ENCODE results near the gene TAS2R8. TPM values are rescaled to one million over a fixed set of nuclear protein-coding genes. Genes with fewer than 3 reads are reported as not detected.

Gene TAS2R8
- total and polyA plus RNA-seq, 8 donors: 0.09 TPM; not detected in 7

DNA sequence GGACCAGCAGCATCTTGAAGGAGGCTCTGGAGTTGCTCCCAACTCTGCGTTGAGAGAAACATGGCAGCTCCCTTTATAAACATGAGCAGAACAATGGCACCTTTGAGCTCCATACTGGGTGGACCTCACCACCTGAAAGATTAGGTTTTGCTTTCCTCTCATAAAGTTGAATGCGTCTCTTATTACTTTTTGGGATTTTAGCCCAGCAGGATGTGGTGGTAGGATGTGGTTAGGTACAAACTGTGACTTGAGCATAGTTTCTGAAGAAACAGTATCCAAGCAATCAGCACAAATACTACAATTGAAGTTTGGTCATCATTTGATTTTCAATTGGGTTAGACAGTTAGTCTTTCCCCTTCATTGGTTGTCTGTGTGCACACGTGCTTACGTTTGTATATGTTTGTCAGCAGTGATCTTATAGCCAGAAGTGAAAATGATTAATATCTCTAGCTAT, 42.4 kb upstream of the TAS2R8 start, which contains the start of gene PRR4:
Gene PRR4 (minus strand): TSS at position 51 of the 454 bp plus-strand sequence. CDS start 38 bp downstream, at position 13.
- no peaks in the 10 kb centered on the region for H3K9me3 ChIP-seq
- no peaks in the 10 kb centered on the region for H3K27me3 ChIP-seq
- no peaks in the 10 kb centered on the region for H3K4me1 ChIP-seq
- H3K36me3 ChIP-seq: no peaks in the 10 kb centered on the region
- DNase-seq (no peak), FAIRE-seq (no peak), ATAC-seq (no peak)
- TF ChIP-seq CTCF (IDR thresholded peaks at IDR 0.05): no peak
- no peak within 1 kb of the TSS for H3K4me3 ChIP-seq
- H3K27ac ChIP-seq: no peak within 1 kb of the TSS
- 96% methylated on average over 4 of the region's 4 CpGs for WGBS, 2 donors
- intact Hi-C loops (cut with DNase I): no loop called here

DNA sequence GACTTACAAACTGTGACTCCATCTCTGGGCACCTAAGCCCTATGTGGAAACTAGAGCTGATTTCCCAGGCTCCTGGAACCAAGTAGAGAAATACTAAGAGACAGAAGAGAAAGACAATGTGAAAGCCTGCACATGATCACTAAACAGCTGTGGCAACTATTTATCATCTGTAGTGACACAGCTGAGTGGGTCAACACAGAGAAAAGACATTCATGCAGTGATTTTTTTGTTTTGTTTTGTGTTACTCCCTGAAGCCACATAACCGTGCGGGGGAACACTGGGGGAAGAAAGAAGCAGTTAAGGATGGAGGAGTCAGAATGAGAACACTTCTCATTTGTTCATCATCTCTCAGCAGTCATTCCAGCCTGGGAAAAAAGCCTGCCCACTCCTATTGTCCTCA, 40.7 kb upstream of the TAS2R8 start:
- ATAC-seq (no peak), FAIRE-seq (no peak), DNase-seq (no peak)
- Histone ChIP-seq H3K4me3 (no peak overlapping the region), H3K9me3 (no peaks in the 10 kb centered on the region), H3K36me3 (no peaks in the 10 kb centered on the region), H3K27me3 (no peaks in the 10 kb centered on the region), H3K4me1 (no peaks in the 10 kb centered on the region), H3K27ac (no peak overlapping the region)
- no peak for TF ChIP-seq CTCF (IDR thresholded peaks at IDR 0.05)
- WGBS, 2 donors: 33 to 42% methylated on average over 2 of the region's 2 CpGs
- intact Hi-C loops (cut with DNase I): no loop called here

DNA sequence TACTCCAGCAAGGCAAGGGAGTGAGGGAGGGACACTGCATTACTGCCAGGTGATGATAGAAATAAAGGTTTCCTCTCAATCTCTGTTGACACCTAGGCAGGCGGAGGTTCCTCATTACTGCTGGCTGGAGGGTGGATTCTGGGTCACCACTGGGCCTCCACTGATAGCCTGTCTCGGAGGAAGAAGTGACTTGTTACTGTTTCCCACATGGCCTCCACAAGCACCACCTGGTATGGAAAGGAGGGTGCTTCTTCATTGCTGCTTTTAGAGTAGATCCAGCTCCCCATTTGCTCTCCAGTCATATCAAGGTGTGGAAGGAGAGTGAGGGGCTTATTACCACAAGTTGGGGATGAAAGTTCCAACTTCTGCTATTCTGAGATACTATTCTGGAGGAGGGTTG, 35.8 kb upstream of the TAS2R8 start:
- Histone ChIP-seq H3K4me3 (no peak overlapping the region), H3K36me3 (no peaks in the 10 kb centered on the region), H3K27me3 (no peaks in the 10 kb centered on the region), H3K9me3 (no peaks in the 10 kb centered on the region), H3K4me1 (no peaks in the 10 kb centered on the region), H3K27ac (no peak overlapping the region)
- 96 to 97% methylated on average over 2 of the region's 2 CpGs for WGBS, 2 donors
- no peak for TF ChIP-seq CTCF (IDR thresholded peaks at IDR 0.05)
- FAIRE-seq (no peak), DNase-seq (no peak), ATAC-seq (no peak)
- intact Hi-C loops (cut with DNase I): no loop called here

- intact Hi-C loops (cut with DNase I): no loop called here
- Histone ChIP-seq H3K4me1 (no peaks in the 10 kb centered on the region), H3K27me3 (no peaks in the 10 kb centered on the region), H3K4me3 (no peak overlapping the region), H3K36me3 (no peaks in the 10 kb centered on the region), H3K9me3 (no peaks in the 10 kb centered on the region), H3K27ac (no peak overlapping the region)
- DNase-seq (no peak), ATAC-seq (no peak), FAIRE-seq (no peak)
- 90% methylated on average over 3 of the region's 3 CpGs for WGBS, 2 donors
- no peak for TF ChIP-seq CTCF (IDR thresholded peaks at IDR 0.05)
Observed at GRCh38 chr12:10838461-10838860, 31.4 kb upstream of the TAS2R8 start.

DNA sequence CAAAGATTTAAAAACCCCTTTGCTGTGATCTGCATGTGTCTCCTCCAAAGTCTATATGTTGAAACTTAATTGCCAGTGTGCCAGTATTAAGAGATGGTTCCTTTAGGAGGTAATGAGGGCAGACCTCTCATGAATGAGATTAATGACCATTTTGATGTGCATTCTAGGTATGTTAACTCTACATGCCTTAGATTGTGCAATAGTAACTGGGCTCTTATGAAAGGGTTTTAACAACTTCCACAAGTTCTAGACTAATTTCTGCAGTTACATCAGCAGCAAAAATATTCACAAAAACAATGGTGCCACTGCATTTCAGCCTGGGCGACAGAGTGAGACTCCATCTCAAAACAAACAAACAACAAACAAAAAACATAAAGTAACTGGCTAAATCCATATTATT, 22.9 kb upstream of the TAS2R8 start:
- Histone ChIP-seq H3K4me1 (no peaks in the 10 kb centered on the region), H3K27ac (no peak overlapping the region), H3K4me3 (no peak overlapping the region), H3K36me3 (no peaks in the 10 kb centered on the region), H3K9me3 (no peaks in the 10 kb centered on the region), H3K27me3 (no peaks in the 10 kb centered on the region)
- no peak for TF ChIP-seq CTCF (IDR thresholded peaks at IDR 0.05)
- FAIRE-seq: no peak
- intact Hi-C loops (cut with DNase I): no loop called here
- DNase-seq: no peak
- no peak for ATAC-seq
- 95 to 97% methylated on average over 1 of the region's 1 CpG for WGBS, 2 donors
